ENCODE results near the gene MTERF1. TPM values are rescaled to one million over a fixed set of nuclear protein-coding genes. Genes with fewer than 3 reads are reported as not detected.
"Not testable (repeated sequence)": the region's sequence is repeated elsewhere in the genome, so short reads cannot be mapped to it uniquely, and the experiment has no call there.

MTERF1 gene
- total and polyA plus RNA-seq, 2 experiments from 2014 or later, result 5.9 to 13.2 TPM

DNA sequence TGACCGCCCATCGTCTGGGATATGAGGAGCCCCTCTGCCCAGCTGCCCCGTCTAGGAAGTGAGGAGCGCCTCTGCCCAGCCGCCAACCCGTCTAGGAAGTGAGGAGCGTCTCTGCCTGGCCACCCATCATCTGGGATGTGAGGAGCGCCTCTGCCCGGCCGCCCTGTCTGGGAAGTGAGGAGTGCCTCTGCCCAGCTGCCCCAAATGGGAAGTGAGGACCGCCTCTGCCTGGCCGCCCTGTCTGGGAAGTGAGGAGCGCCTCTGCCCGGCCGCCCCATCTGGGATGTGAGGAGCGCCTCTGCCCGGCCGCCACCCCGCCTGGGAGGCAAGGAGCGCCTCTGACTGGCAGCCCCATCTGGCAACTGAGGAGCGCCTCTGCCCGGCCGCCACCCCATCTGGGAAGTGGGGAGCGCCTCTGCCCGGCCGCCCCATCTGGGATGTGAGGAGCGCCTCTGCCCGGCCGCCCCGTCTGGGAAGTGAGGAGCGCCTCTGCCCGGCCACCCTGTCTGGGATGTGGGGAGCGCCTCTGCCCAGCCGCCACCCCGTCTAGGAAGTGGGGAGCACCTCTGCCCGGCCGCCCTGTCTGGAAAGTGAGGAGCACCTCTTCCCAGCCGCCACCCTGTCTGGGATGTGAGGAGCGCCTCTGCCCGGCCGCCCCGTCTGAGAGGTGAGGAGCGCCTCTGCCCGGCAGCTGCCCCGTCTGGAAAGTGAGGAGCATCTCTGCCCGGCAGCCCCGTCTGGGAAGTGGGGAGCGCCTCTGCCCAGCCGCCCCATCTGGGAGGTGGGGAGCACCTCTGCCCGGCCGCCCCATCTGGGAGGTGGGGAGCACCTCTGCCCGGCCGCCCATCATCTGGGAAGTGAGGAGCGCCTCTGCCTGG, 7.1 kb upstream of the MTERF1 start:
- H2AFZ ChIP-seq; H3K4me2 ChIP-seq; H3K27ac ChIP-seq; DNase-seq (ENCODE audit: low spot score); H3K4me3 ChIP-seq; H3K9me3 ChIP-seq (ENCODE audit: low read depth); H3K79me2 ChIP-seq; H3K4me1 ChIP-seq (ENCODE audit: insufficient read depth); H3K36me3 ChIP-seq (replicated peaks; ENCODE audit: insufficient read depth, low read depth); H3K9me2 ChIP-seq (replicated peaks; ENCODE audit: insufficient read depth); H4K20me1 ChIP-seq (ENCODE audit: insufficient read depth, poor library complexity, severe bottlenecking); H3K27me3 ChIP-seq: not testable (repeated sequence)
- WGBS (ENCODE audit: low lambda C conversion rate, missing lambda C conversion rate), result over 99% methylated on average over 19 of the region's 54 CpGs

DNA sequence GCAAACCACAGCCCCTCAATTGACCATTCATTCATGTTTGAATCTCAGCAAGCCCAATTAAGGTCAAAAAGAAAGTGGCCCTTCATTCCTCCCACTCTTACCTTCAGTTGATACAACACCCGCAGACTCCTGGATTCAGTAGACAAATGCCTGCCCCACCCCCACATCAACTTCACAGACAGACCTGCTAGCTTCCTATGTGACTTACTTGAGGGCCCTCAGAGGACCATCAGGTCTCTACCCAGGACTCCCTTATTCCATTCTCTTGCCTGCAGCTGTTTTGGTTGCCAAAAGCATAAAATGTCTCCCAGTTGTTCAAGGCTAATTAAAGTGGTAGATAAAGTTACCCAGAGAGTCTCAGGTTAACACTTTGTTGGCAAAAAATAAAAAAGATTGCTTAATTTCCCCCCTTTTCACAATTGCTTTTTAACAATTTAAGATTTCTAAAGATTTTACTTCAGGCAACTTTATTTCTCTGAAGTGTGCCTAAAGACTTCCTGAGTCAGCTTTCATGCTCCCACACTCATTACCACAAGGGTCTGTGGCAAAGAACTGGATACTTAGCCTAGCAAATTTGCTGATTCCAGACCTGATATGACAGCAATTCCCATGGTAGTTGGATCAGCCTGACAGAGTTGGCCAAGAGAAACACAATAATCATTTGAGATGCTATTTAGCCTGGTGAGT, 3.3 kb upstream of the MTERF1 start:
- no peak overlapping the region for H3K4me2 ChIP-seq
- no peaks in the 10 kb centered on the region for H3K27me3 ChIP-seq
- H4K20me1 ChIP-seq (ENCODE audit: insufficient read depth, poor library complexity, severe bottlenecking), result no peaks in the 10 kb centered on the region
- H3K27ac ChIP-seq, result no peak overlapping the region
- no peak for DNase-seq (ENCODE audit: low spot score)
- TF ChIP-seq, protein P1, sequence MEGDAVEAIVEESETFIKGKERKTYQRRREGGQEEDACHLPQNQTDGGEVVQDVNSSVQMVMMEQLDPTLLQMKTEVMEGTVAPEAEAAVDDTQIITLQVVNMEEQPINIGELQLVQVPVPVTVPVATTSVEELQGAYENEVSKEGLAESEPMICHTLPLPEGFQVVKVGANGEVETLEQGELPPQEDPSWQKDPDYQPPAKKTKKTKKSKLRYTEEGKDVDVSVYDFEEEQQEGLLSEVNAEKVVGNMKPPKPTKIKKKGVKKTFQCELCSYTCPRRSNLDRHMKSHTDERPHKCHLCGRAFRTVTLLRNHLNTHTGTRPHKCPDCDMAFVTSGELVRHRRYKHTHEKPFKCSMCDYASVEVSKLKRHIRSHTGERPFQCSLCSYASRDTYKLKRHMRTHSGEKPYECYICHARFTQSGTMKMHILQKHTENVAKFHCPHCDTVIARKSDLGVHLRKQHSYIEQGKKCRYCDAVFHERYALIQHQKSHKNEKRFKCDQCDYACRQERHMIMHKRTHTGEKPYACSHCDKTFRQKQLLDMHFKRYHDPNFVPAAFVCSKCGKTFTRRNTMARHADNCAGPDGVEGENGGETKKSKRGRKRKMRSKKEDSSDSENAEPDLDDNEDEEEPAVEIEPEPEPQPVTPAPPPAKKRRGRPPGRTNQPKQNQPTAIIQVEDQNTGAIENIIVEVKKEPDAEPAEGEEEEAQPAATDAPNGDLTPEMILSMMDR (IDR thresholded peaks at IDR 0.05; ENCODE audit: poor library complexity), result no peak
- H3K4me1 ChIP-seq (ENCODE audit: insufficient read depth), result peaks cover 6% of the 10 kb centered on the region
- no peak overlapping the region for H3K4me3 ChIP-seq
- H3K79me2 ChIP-seq, result peaks cover 15% of the 10 kb centered on the region
- no peaks in the 10 kb centered on the region for H3K9me2 ChIP-seq (replicated peaks; ENCODE audit: insufficient read depth)
- 81% methylated on average over 1 of the region's 1 CpG for whole genome bisulfite sequencing (ENCODE audit: low lambda C conversion rate, missing lambda C conversion rate)
- H3K36me3 ChIP-seq (replicated peaks; ENCODE audit: insufficient read depth, low read depth), result no peaks in the 10 kb centered on the region
- no peak overlapping the region for H2AFZ ChIP-seq
- no peaks in the 10 kb centered on the region for H3K9me3 ChIP-seq (ENCODE audit: low read depth)

DNA sequence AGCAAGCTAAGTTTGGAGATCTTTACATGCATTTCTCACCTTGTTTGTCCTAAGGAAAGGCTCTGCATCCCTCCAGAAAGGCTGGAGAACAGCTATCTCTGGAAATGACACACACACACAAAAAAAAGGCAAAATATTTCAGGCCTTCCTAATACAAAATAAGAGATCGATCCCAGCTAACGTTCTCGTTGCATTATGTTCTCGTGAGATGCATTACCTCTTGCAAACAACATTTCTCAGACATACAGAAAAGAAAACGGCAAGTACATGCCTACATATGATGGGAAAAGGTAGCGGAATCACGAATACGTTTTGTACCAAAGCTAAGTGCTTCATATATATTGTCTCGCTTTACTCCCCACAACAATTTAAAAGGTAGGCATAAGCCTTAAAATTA, 488 bp downstream of the MTERF1 start:
- Histone ChIP-seq H3K9me3 (ENCODE audit: low read depth) (no peaks in the 10 kb centered on the region), H3K4me1 (ENCODE audit: insufficient read depth) (peaks cover 6% of the 10 kb centered on the region), H3K27ac (peak overlapping the region; percentile 45), H3K9me2 (replicated peaks; ENCODE audit: insufficient read depth) (no peaks in the 10 kb centered on the region), H3K36me3 (replicated peaks; ENCODE audit: insufficient read depth, low read depth) (no peaks in the 10 kb centered on the region), H3K79me2 (peaks cover 39% of the 10 kb centered on the region), H3K4me3 (peak overlapping the region; percentile 69), H2AFZ (peak overlapping the region; percentile 87), H3K27me3 (no peaks in the 10 kb centered on the region), H3K4me2 (peak overlapping the region; percentile 86), H4K20me1 (ENCODE audit: insufficient read depth, poor library complexity, severe bottlenecking) (no peaks in the 10 kb centered on the region)
- TF ChIP-seq, protein P1 (IDR thresholded peaks at IDR 0.05; ENCODE audit: poor library complexity), result no peak
- TF ChIP-seq EZH2 (IDR thresholded peaks at IDR 0.05; ENCODE audit: borderline replicate concordance) (no peak), EZH2phosphoT487 (IDR thresholded peaks at IDR 0.05; ENCODE audit: low read depth, severe bottlenecking, unreplicated experiment) (no peak)
- WGBS (ENCODE audit: low lambda C conversion rate, missing lambda C conversion rate), result 3% methylated on average over 9 of the region's 9 CpGs
- peak; percentile 6 for DNase-seq (ENCODE audit: low spot score)

DNA sequence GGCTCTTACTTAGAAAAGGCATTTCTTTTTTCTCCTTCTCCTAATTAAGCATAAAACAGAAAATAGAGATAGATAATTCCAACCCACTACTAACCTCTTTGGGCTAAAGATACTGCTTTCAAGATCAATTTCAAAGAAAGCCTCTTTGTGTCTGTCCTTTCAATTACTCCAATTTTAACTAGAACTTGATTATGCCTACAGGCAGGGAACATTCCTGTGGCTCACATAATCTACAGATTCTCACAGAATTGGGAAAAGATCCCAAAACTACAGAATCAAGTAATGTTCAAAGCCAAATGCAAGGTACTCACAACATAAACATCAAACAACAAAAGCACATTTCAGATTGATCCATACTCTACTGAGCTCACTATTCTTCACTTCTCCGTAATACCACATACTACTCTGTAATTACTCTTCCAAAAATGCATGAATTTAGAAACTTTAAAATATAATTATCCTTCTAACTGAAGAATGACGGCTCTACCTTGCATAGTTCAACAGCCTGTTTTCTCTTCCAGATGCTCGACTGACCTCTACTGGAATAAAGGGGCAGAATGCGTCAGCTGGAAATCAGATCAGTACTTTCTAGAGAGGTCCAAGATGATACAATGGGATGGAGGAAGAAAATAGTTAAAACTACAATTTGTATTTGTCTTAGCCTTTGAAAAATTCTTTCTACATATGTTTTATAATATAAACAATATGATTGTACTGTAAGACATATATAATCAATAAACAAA, 3.9 kb downstream of the MTERF1 start:
- no peaks in the 10 kb centered on the region for H3K36me3 ChIP-seq (replicated peaks; ENCODE audit: insufficient read depth, low read depth)
- H3K9me3 ChIP-seq (ENCODE audit: low read depth), result no peaks in the 10 kb centered on the region
- no peaks in the 10 kb centered on the region for H3K27me3 ChIP-seq
- no peak overlapping the region for H2AFZ ChIP-seq
- H3K27ac ChIP-seq, result no peak overlapping the region
- TF ChIP-seq EZH2phosphoT487 (IDR thresholded peaks at IDR 0.05; ENCODE audit: low read depth, severe bottlenecking, unreplicated experiment), result no peak
- TF ChIP-seq EZH2 (IDR thresholded peaks at IDR 0.05; ENCODE audit: borderline replicate concordance), result no peak
- TF ChIP-seq, protein P1 (IDR thresholded peaks at IDR 0.05; ENCODE audit: poor library complexity), result peak; percentile 41
- H3K79me2 ChIP-seq, result peaks cover 44% of the 10 kb centered on the region
- no peaks in the 10 kb centered on the region for H3K9me2 ChIP-seq (replicated peaks; ENCODE audit: insufficient read depth)
- H3K4me1 ChIP-seq (ENCODE audit: insufficient read depth), result peaks cover 6% of the 10 kb centered on the region
- H3K4me3 ChIP-seq, result no peak overlapping the region
- WGBS (ENCODE audit: low lambda C conversion rate, missing lambda C conversion rate), result 71% methylated on average over 4 of the region's 4 CpGs
- no peaks in the 10 kb centered on the region for H4K20me1 ChIP-seq (ENCODE audit: insufficient read depth, poor library complexity, severe bottlenecking)
- no peak for DNase-seq (ENCODE audit: low spot score)
- no peak overlapping the region for H3K4me2 ChIP-seq

All from hepatocyte (in vitro differentiated cells).